Activated CD4-positive, alpha-beta T cell treated with anti-CD3 and anti-CD28 coated beads, Interleukin-2, amount 10 ng/mL, durations not matched to agents 24 days and 14 days (primary cell): Measurements from ENCODE around the gene CHST8. TPM values are rescaled to one million over a fixed set of nuclear protein-coding genes. Genes with fewer than 3 reads are reported as not detected.

Experiments
- DNase-seq: peaks from one replicate; pipeline ENCODE4 v3.0.0; 2022
- H3K27ac Mint-ChIP-seq: one replicate; pipeline ENCODE4 v1.8.0; 2022; ENCODE audit warnings: mild to moderate bottlenecking, mixed read lengths
- H3K27me3 Mint-ChIP-seq: one replicate; pipeline ENCODE4 v1.8.0; 2022; ENCODE audit warnings: mixed read lengths
- H3K36me3 Mint-ChIP-seq: one replicate; pipeline ENCODE4 v1.8.0; 2022; ENCODE audit warnings: low read depth, mild to moderate bottlenecking, mixed read lengths
- H3K4me1 Mint-ChIP-seq: one replicate; pipeline ENCODE4 v1.8.0; 2021; ENCODE audit warnings: mixed read lengths
- H3K4me3 Mint-ChIP-seq: one replicate; pipeline ENCODE4 v1.8.0; 2022; ENCODE audit warnings: mild to moderate bottlenecking, moderate library complexity, mixed read lengths
- H3K9me3 Mint-ChIP-seq: one replicate; pipeline ENCODE4 v1.8.0; 2021; ENCODE audit warnings: mixed read lengths
- intact Hi-C: fragments of 100-400 bp; cut with micrococcal nuclease; formaldehyde crosslinking; loops from one replicate; pipeline ENCODE4 v1.15.1; 2023
- total RNA-seq: library from RNA; stranded (reverse); gene quantifications from 2 replicates; pipeline ENCODE4 v1.2.3, GENCODE V29; 2022

Gene CHST8
- total RNA-seq, result not detected in 2 replicates

GRCh38 chr19:33621811-33622504, at the start of gene CHST8:
CHST8 (plus strand) TSS chr19:33621953; CDS start chr19:33689262, 67,309 bp downstream.
- Mint-ChIP-seq H3K36me3 (no peaks in the 10 kb centered on the region), H3K9me3 (no peaks in the 10 kb centered on the region), H3K4me1 (no peaks in the 10 kb centered on the region), H3K27me3 (peaks cover 39% of the 10 kb centered on the region), H3K4me3 (no peak within 1 kb of the TSS), H3K27ac (no peak within 1 kb of the TSS)
- no peak for DNase-seq
- intact Hi-C loops, result no loop called here

GRCh38 chr19:33572929-33573328, 48.8 kb upstream of the CHST8 start:
- H3K36me3 Mint-ChIP-seq, result no peaks in the 10 kb centered on the region
- DNase-seq, result no peak
- H3K9me3 Mint-ChIP-seq, result peaks cover 4% of the 10 kb centered on the region
- no peaks in the 10 kb centered on the region for H3K27me3 Mint-ChIP-seq
- no peak overlapping the region for H3K4me3 Mint-ChIP-seq
- intact Hi-C loops, result no loop called here
- no peaks in the 10 kb centered on the region for H3K4me1 Mint-ChIP-seq
- H3K27ac Mint-ChIP-seq, result no peak overlapping the region

- no peak for DNase-seq
- Mint-ChIP-seq H3K36me3 (no peaks in the 10 kb centered on the region), H3K27me3 (no peaks in the 10 kb centered on the region), H3K4me1 (no peaks in the 10 kb centered on the region), H3K9me3 (peaks cover 4% of the 10 kb centered on the region), H3K4me3 (no peak overlapping the region), H3K27ac (no peak overlapping the region)
- intact Hi-C loops, result no loop called here
These were observed 46.9 kb upstream of the CHST8 start for GRCh38 chr19:33574824-33575223.

- H3K9me3 Mint-ChIP-seq, result peaks cover 4% of the 10 kb centered on the region
- H3K36me3 Mint-ChIP-seq, result no peaks in the 10 kb centered on the region
- no peak overlapping the region for H3K27ac Mint-ChIP-seq
- no peak for DNase-seq
- H3K4me1 Mint-ChIP-seq, result no peaks in the 10 kb centered on the region
- no peak overlapping the region for H3K4me3 Mint-ChIP-seq
- no peaks in the 10 kb centered on the region for H3K27me3 Mint-ChIP-seq
- intact Hi-C loops, result no loop called here
These were observed 43.1 kb upstream of the CHST8 start for GRCh38 chr19:33578697-33579096.

GRCh38 chr19:33580026-33580644, 41.6 kb upstream of the CHST8 start:
- DNase-seq, result no peak
- no peaks in the 10 kb centered on the region for H3K27me3 Mint-ChIP-seq
- no peaks in the 10 kb centered on the region for H3K9me3 Mint-ChIP-seq
- no peaks in the 10 kb centered on the region for H3K36me3 Mint-ChIP-seq
- intact Hi-C loops, result no loop called here
- H3K4me3 Mint-ChIP-seq, result no peak overlapping the region
- no peak overlapping the region for H3K27ac Mint-ChIP-seq
- no peaks in the 10 kb centered on the region for H3K4me1 Mint-ChIP-seq

GRCh38 chr19:33580645-33581037, 41.1 kb upstream of the CHST8 start:
- no peak for DNase-seq
- H3K27me3 Mint-ChIP-seq, result no peaks in the 10 kb centered on the region
- H3K36me3 Mint-ChIP-seq, result no peaks in the 10 kb centered on the region
- H3K4me3 Mint-ChIP-seq, result no peak overlapping the region
- intact Hi-C loops, result no loop called here
- no peak overlapping the region for H3K27ac Mint-ChIP-seq
- H3K9me3 Mint-ChIP-seq, result no peaks in the 10 kb centered on the region
- H3K4me1 Mint-ChIP-seq, result no peaks in the 10 kb centered on the region

- intact Hi-C loops, result no loop called here
- peaks cover 5% of the 10 kb centered on the region for H3K9me3 Mint-ChIP-seq
- H3K4me1 Mint-ChIP-seq, result no peaks in the 10 kb centered on the region
- H3K27me3 Mint-ChIP-seq, result no peaks in the 10 kb centered on the region
- no peaks in the 10 kb centered on the region for H3K36me3 Mint-ChIP-seq
- no peak overlapping the region for H3K4me3 Mint-ChIP-seq
- DNase-seq, result no peak
- no peak overlapping the region for H3K27ac Mint-ChIP-seq
These were observed 38.8 kb upstream of the CHST8 start for GRCh38 chr19:33582914-33583313.

- H3K4me1 Mint-ChIP-seq, result no peaks in the 10 kb centered on the region
- no peaks in the 10 kb centered on the region for H3K36me3 Mint-ChIP-seq
- DNase-seq, result no peak
- H3K27me3 Mint-ChIP-seq, result no peaks in the 10 kb centered on the region
- H3K9me3 Mint-ChIP-seq, result peaks cover 16% of the 10 kb centered on the region
- no peak overlapping the region for H3K27ac Mint-ChIP-seq
- H3K4me3 Mint-ChIP-seq, result no peak overlapping the region
- intact Hi-C loops, result no loop called here
These were observed 34.6 kb upstream of the CHST8 start for GRCh38 chr19:33587150-33587549.

GRCh38 chr19:33590224-33590623, 31.5 kb upstream of the CHST8 start:
- Mint-ChIP-seq H3K27me3 (no peaks in the 10 kb centered on the region), H3K9me3 (peaks cover 16% of the 10 kb centered on the region), H3K4me1 (no peaks in the 10 kb centered on the region), H3K36me3 (no peaks in the 10 kb centered on the region), H3K4me3 (no peak overlapping the region), H3K27ac (no peak overlapping the region)
- intact Hi-C loops, result no loop called here
- DNase-seq, result no peak

GRCh38 chr19:33595783-33596182, 26.0 kb upstream of the CHST8 start:
- Mint-ChIP-seq H3K4me1 (no peaks in the 10 kb centered on the region), H3K4me3 (no peak overlapping the region)

GRCh38 chr19:33601583-33601982, 20.2 kb upstream of the CHST8 start:
- Mint-ChIP-seq H3K4me1 (no peaks in the 10 kb centered on the region), H3K27me3 (no peaks in the 10 kb centered on the region), H3K27ac (no peak overlapping the region), H3K36me3 (no peaks in the 10 kb centered on the region), H3K4me3 (no peak overlapping the region), H3K9me3 (peaks cover 7% of the 10 kb centered on the region)
- intact Hi-C loops, result no loop called here
- no peak for DNase-seq

More at GRCh38 chr19:33595783-33596182, 26.0 kb upstream of the CHST8 start:
- Mint-ChIP-seq H3K9me3 (no peaks in the 10 kb centered on the region), H3K27me3 (no peaks in the 10 kb centered on the region), H3K36me3 (no peaks in the 10 kb centered on the region), H3K27ac (no peak overlapping the region)
- no peak for DNase-seq
- intact Hi-C loops, result no loop called here

GRCh38 chr19:33602576-33603204, 19.1 kb upstream of the CHST8 start:
- no peak for DNase-seq
- intact Hi-C loops, result no loop called here
- no peaks in the 10 kb centered on the region for H3K27me3 Mint-ChIP-seq
- H3K9me3 Mint-ChIP-seq, result peaks cover 7% of the 10 kb centered on the region
- H3K27ac Mint-ChIP-seq, result no peak overlapping the region
- H3K36me3 Mint-ChIP-seq, result no peaks in the 10 kb centered on the region
- H3K4me1 Mint-ChIP-seq, result no peaks in the 10 kb centered on the region
- no peak overlapping the region for H3K4me3 Mint-ChIP-seq

GRCh38 chr19:33603377-33603776, 18.4 kb upstream of the CHST8 start:
- Mint-ChIP-seq H3K36me3 (no peaks in the 10 kb centered on the region), H3K9me3 (peaks cover 7% of the 10 kb centered on the region), H3K4me3 (no peak overlapping the region), H3K27me3 (no peaks in the 10 kb centered on the region), H3K27ac (no peak overlapping the region), H3K4me1 (no peaks in the 10 kb centered on the region)
- no peak for DNase-seq
- intact Hi-C loops, result no loop called here

GRCh38 chr19:33604651-33605050, 17.1 kb upstream of the CHST8 start:
- Mint-ChIP-seq H3K27me3 (no peaks in the 10 kb centered on the region), H3K27ac (no peak overlapping the region), H3K9me3 (peaks cover 7% of the 10 kb centered on the region), H3K4me3 (no peak overlapping the region), H3K36me3 (no peaks in the 10 kb centered on the region), H3K4me1 (no peaks in the 10 kb centered on the region)
- intact Hi-C loops, result no loop called here
- DNase-seq, result no peak
